Daoy (cell line): ENCODE data around the gene TIMM22. TPM values are rescaled to one million over a fixed set of nuclear protein-coding genes. Genes with fewer than 3 reads are reported as not detected.
"Not testable (repeated sequence)": the region's sequence is repeated elsewhere in the genome, so short reads cannot be mapped to it uniquely, and the experiment has no call there.

Experiments
- DNase-seq: peaks from one replicate; pipeline ENCODE4 v3.0.0-alpha.2; 2015; ENCODE audit warnings: low read depth
- total RNA-seq: library from RNA; depleted of rRNA; stranded (reverse); fragments of >200 nt; shearing (Covaris generic); gene quantifications from 2 replicates; pipeline ENCODE4 v1.2.3, GENCODE V29; 2014

The TIMM22 gene
- total RNA-seq, 1 experiment from 2014 or later: 37.4 TPM

DNA sequence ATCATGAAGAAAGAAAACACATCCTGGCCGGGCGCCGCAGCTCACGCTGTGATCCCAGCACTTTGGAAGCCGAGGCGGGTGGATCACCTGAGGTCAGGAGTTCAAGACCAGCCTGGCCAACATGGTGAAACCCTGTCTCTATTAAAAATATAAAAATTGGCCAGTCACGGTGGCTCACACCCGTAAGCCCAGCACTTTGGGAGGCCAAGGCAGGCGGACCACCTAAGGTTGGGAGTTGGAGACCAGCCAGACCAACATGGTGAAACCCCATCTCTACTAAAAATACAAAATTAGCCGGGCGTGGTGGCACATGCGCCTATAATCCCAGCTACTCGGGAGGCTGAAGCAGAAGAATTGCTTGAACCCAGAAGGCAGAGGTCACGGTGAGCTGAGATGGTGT, 25.1 kb upstream of the TIMM22 start:
- not testable (repeated sequence) for DNase-seq

GRCh38 chr17:973053-973452, 23.9 kb upstream of the TIMM22 start:
- no peak for DNase-seq

DNA sequence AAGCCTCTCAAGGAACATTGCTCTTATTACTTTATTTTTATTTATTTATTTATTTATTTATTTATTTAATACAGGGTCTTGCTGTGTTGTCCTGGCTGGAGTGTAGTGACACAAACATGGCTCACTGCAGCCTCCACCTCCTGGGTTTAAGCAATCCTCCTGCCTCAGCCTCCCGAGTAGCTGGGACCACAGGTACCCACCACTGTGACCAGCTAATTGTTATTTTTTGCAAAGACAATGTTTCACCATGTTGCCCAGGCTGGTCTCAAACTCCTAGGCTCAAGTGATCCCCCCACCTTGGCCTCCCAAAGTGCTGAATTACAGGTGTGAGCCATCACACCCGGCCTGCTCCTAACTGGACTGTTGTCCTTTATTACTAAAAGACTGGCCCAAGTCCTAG, 22.2 kb upstream of the TIMM22 start:
- DNase-seq: not testable (repeated sequence)

GRCh38 chr17:975371-975915, 21.5 kb upstream of the TIMM22 start:
- DNase-seq: no peak

GRCh38 chr17:976312-976711, 20.6 kb upstream of the TIMM22 start:
- no peak for DNase-seq

GRCh38 chr17:977166-977565, 19.8 kb upstream of the TIMM22 start:
- DNase-seq: no peak

GRCh38 chr17:978103-979093, 18.5 kb upstream of the TIMM22 start:
- DNase-seq: peak; percentile 50

- no peak for DNase-seq
These were observed 17.8 kb upstream of the TIMM22 start for GRCh38 chr17:979212-979538.

DNA sequence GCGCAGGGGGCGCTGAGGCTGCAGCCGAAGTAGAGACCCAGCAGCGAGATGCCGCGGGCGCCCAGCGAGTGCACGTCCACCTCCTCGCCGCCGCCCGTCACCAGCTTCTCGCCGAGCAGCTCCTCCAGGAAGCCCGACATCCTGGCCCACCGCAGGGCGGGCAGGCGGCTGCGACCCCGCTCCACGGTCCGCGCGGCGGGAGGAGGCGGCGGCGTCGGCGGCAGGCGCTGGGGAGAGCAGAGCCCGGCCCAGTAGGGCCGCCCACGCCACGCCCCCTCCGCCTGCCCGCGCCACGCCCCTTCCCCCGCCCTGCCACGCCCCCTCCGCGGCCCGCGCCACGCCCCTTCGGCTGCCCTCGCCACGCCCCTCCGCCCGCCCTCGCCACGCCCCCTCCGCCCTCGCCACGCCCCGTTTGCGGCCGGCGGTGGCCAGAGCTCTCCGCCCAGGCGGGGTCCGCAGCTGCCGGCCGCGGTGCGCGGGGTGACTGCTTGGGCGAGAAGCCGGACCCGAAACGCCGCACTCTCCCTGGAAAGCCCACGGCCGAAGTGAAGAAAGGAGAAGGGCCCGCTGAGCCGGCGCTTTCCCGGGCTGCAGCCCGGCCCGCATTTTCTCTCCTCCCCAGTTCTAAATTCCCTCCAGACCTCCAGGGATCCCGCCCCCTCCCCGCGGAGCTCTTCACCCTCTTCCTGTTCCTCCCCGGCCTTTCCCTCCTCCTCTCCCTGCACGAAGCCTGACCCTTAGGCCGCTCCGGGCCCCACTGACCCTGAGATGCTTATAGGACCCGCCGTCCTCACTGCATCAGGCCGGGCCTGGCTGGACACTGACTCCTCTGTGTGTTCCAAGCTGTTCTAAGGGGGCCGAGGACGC, 17.2 kb upstream of the TIMM22 start, which contains the start of gene NXN:
Gene NXN (minus strand): TSS at position 238 of the 867 bp plus-strand sequence.
- DNase-seq: peak; percentile 89

DNA sequence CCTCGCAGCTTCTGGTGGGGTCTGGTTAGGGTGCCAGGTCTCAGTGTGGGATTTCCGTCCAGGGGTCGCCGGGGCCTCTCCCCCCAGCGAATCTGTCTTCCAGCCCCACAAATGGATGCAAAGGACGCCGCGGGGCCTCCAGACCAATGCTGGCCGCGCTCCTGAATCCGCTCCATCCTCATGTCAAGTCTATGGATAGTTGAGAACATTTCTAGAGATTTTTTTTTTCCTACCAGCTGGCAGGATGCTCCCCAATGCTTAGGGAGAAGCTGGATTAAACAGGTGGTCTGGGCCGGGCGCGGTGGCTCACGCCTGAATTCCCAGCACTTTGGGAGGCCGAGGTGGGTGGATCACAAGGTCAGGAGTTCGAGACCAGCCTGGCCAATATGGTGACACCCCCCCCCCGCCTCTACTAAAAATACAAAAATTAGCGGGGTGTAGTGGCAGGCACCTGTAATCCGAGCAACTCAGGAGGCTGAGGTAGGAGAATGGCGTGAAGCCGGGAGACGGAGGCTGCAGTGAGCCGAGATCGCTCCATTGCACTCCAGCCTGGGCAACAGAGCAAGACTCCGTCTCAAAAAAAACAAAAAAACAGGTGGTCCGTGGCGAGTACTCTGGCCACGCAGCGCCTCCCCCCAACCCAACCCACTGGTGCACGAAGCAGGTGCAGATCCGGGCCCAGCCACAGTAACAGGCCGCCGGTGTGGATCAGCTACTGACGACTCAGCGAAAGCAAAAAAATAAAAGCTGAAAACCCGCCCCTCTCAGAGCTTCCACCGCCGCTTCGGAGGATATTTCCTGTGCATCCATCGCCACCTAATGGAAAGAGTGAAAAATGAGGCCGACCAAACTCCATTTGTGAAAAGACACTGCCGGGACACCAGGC, 16.3 kb upstream of the TIMM22 start:
- peak; percentile 87 for DNase-seq

DNA sequence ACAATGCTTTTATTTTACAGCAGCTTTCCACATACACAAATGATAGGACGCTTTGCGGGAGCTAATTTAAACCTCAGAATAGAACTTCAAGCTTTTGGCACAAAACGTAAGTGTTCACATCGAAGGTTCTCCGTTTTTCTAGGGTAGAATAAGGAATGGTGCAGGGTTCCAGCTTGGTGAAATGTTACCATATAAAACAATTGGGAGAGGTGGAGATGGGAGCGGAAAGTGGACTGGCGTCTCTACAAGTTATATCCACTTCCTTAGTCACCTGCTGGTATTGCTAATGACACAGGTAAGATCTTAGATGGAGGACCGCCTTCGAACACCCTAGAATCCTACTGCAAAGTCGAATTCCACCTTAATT, 15.7 kb upstream of the TIMM22 start:
- DNase-seq: no peak

DNA sequence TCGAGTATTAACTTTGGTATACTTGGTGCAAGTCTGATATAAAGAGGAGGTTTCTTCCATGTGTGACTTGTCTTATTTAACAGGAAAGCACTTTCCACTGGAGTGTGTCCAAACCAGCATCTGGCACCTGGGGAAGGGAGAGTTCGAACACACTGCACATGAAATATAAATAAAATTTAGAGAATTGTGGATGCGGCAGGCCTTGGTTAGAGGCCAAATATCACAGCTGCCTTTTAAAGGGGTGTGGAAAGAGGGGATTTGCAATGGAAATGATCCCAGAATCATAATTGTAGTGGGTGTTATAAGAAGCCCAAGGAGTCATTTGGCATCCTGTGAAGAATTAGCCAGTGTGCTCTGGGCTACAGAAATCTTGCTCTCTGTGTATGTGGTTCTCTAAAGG, 13.0 kb upstream of the TIMM22 start:
- no peak for DNase-seq

- DNase-seq: no peak
These were observed 10.5 kb upstream of the TIMM22 start for GRCh38 chr17:986322-986929.

GRCh38 chr17:987931-988330, 9.0 kb upstream of the TIMM22 start:
- no peak for DNase-seq

- no peak for DNase-seq
These were observed 8.4 kb upstream of the TIMM22 start for GRCh38 chr17:988561-988960.

DNA sequence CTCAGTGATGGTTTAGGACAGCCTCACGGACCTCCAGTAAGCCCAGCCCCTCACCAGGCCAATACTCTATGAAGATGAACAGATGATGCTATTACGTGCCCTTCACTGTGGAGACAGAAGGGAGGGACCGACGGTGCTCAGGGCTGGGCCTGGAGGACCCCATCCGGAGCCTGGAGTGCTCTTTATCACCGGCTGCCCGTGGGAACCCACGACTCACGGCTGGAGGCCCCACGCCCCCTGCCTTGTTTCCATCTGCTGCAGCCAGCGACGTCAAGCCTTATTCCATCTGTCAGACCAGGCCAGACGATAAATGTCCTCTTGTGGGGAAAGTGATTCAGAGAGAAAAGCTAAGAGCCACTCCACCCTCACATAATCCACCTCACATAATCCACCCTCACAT, 4.0 kb upstream of the TIMM22 start:
- DNase-seq: no peak

- DNase-seq: not testable (repeated sequence)
These were observed 1.6 kb upstream of the TIMM22 start for GRCh38 chr17:995324-995723.

GRCh38 chr17:998111-998510, 1.2 kb downstream of the TIMM22 start:
- no peak for DNase-seq

- DNase-seq: peak; percentile 52
These were observed 3.9 kb downstream of the TIMM22 start for GRCh38 chr17:1000597-1001461.
